ENCODE measurements around the gene CA5A.
"Not testable (repeated sequence)": the region's sequence is repeated elsewhere in the genome, so short reads cannot be mapped to it uniquely, and the experiment has no call there.

CA5A gene

DNA sequence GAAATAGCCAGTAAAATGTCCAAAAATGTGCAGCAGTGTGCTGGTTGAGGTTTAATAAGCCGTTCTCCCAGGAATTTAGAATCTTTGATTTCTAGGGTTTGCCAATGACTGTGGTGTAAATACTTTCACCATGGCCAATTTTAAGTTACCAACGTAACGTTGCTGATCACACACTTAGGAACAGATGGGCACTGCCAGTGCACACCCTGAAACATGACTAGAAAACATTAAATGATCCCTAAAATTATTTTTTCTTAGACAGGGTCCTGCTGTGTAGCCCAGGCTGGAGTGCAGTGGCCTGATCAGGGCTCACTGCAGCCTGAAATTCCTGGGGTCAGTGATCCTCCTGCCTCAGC, 3.2 kb downstream of the CA5A start:
- Histone ChIP-seq H3K9me3 (ENCODE audit: insufficient read depth, low read length, severe bottlenecking) (no peaks in the 10 kb centered on the region), H3K36me3 (ENCODE audit: insufficient read depth, low read length) (no peaks in the 10 kb centered on the region), H3K27me3 (ENCODE audit: insufficient read depth, low read length, poor library complexity) (no peaks in the 10 kb centered on the region), H3K9ac (ENCODE audit: low read depth, low read length) (no peak overlapping the region), H3K4me3 (ENCODE audit: low read depth in 1 of 2, low read length in 2 of 2) (no peak overlapping the region), H4K20me1 (ENCODE audit: insufficient read depth, low read length) (no peaks in the 10 kb centered on the region), H3K4me2 (ENCODE audit: insufficient read depth, low read length) (no peak overlapping the region), H2AFZ (ENCODE audit: low read depth, low read length) (no peak overlapping the region), H3K27ac (ENCODE audit: low read length) (no peak overlapping the region), H3K4me1 (ENCODE audit: insufficient read depth, low read length) (no peaks in the 10 kb centered on the region), H3K79me2 (ENCODE audit: insufficient read depth, low read length) (no peaks in the 10 kb centered on the region)
- DNase-seq (no peak), ATAC-seq (ENCODE audit: insufficient read depth, low read depth) (no peak)
- TF ChIP-seq, protein P1, sequence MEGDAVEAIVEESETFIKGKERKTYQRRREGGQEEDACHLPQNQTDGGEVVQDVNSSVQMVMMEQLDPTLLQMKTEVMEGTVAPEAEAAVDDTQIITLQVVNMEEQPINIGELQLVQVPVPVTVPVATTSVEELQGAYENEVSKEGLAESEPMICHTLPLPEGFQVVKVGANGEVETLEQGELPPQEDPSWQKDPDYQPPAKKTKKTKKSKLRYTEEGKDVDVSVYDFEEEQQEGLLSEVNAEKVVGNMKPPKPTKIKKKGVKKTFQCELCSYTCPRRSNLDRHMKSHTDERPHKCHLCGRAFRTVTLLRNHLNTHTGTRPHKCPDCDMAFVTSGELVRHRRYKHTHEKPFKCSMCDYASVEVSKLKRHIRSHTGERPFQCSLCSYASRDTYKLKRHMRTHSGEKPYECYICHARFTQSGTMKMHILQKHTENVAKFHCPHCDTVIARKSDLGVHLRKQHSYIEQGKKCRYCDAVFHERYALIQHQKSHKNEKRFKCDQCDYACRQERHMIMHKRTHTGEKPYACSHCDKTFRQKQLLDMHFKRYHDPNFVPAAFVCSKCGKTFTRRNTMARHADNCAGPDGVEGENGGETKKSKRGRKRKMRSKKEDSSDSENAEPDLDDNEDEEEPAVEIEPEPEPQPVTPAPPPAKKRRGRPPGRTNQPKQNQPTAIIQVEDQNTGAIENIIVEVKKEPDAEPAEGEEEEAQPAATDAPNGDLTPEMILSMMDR (IDR thresholded peaks at IDR 0.05; ENCODE audit: borderline replicate concordance, extremely low read depth, low read length, poor library complexity, severe bottlenecking), result no peak
- TF ChIP-seq EZH2 (IDR thresholded peaks at IDR 0.05; ENCODE audit: borderline replicate concordance, low read depth, low read length, severe bottlenecking), result no peak

DNA sequence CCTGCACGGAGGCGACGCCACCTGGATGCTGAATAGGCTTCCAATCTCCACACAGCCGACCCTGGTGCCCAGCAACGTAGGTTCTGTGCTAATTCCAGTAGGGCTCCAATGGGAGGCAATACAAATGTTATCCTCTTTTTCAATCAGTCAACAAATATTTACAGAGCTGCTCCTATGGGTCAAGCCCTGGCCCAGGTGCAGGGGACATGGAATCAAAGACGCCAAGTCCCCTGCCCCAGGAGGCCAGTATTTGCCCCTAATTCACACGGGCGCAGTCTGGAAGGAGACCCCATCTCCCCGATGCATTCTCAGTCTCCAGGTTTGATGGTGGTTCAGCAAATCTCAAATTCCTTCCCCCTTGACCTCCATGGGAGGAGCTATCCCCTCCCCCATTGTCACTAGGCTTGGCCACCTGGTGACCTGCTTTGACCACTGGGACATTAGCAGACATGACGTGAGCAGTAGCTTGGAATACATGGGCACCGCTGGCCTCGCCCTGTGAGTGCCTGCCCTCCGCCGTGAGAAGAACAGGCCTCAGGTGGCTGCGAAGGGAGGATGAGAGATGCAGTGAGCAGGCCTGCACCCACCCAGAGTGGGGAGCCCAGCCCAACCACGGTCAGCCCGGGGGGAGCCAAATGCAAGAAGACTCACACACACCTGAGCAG, 3.7 kb downstream of the CA5A start:
- not testable (repeated sequence) for H3K9ac ChIP-seq (ENCODE audit: low read depth, low read length); H4K20me1 ChIP-seq (ENCODE audit: insufficient read depth, low read length); H3K27ac ChIP-seq (ENCODE audit: low read length); ATAC-seq (ENCODE audit: insufficient read depth, low read depth); H3K27me3 ChIP-seq (ENCODE audit: insufficient read depth, low read length, poor library complexity); H3K36me3 ChIP-seq (ENCODE audit: insufficient read depth, low read length); H3K4me3 ChIP-seq (ENCODE audit: low read depth in 1 of 2, low read length in 2 of 2); H2AFZ ChIP-seq (ENCODE audit: low read depth, low read length); H3K79me2 ChIP-seq (ENCODE audit: insufficient read depth, low read length); H3K4me1 ChIP-seq (ENCODE audit: insufficient read depth, low read length); DNase-seq; H3K4me2 ChIP-seq (ENCODE audit: insufficient read depth, low read length); H3K9me3 ChIP-seq (ENCODE audit: insufficient read depth, low read length, severe bottlenecking)

GRCh38 chr16:87931504-87931903, 4.8 kb downstream of the CA5A start:
- Histone ChIP-seq H3K9ac (ENCODE audit: low read depth, low read length) (no peak overlapping the region), H3K4me1 (ENCODE audit: insufficient read depth, low read length) (no peaks in the 10 kb centered on the region), H3K79me2 (ENCODE audit: insufficient read depth, low read length) (no peaks in the 10 kb centered on the region), H3K27ac (ENCODE audit: low read length) (no peak overlapping the region), H2AFZ (ENCODE audit: low read depth, low read length) (no peak overlapping the region), H3K4me2 (ENCODE audit: insufficient read depth, low read length) (no peak overlapping the region), H3K4me3 (ENCODE audit: low read depth in 1 of 2, low read length in 2 of 2) (no peak overlapping the region), H3K36me3 (ENCODE audit: insufficient read depth, low read length) (no peaks in the 10 kb centered on the region), H3K27me3 (ENCODE audit: insufficient read depth, low read length, poor library complexity) (no peaks in the 10 kb centered on the region), H3K9me3 (ENCODE audit: insufficient read depth, low read length, severe bottlenecking) (no peaks in the 10 kb centered on the region), H4K20me1 (ENCODE audit: insufficient read depth, low read length) (no peaks in the 10 kb centered on the region)
- DNase-seq (no peak), ATAC-seq (ENCODE audit: insufficient read depth, low read depth) (no peak)
- TF ChIP-seq EZH2 (IDR thresholded peaks at IDR 0.05; ENCODE audit: borderline replicate concordance, low read depth, low read length, severe bottlenecking), result no peak
- TF ChIP-seq, protein P1 (IDR thresholded peaks at IDR 0.05; ENCODE audit: borderline replicate concordance, extremely low read depth, low read length, poor library complexity, severe bottlenecking), result no peak

- Histone ChIP-seq H3K4me2 (ENCODE audit: insufficient read depth, low read length) (no peak overlapping the region), H3K27ac (ENCODE audit: low read length) (no peak overlapping the region), H3K4me3 (ENCODE audit: low read depth in 1 of 2, low read length in 2 of 2) (no peak overlapping the region), H4K20me1 (ENCODE audit: insufficient read depth, low read length) (no peaks in the 10 kb centered on the region), H2AFZ (ENCODE audit: low read depth, low read length) (no peak overlapping the region), H3K4me1 (ENCODE audit: insufficient read depth, low read length) (no peaks in the 10 kb centered on the region), H3K79me2 (ENCODE audit: insufficient read depth, low read length) (no peaks in the 10 kb centered on the region), H3K27me3 (ENCODE audit: insufficient read depth, low read length, poor library complexity) (no peaks in the 10 kb centered on the region), H3K9ac (ENCODE audit: low read depth, low read length) (no peak overlapping the region), H3K9me3 (ENCODE audit: insufficient read depth, low read length, severe bottlenecking) (no peaks in the 10 kb centered on the region), H3K36me3 (ENCODE audit: insufficient read depth, low read length) (no peaks in the 10 kb centered on the region)
- DNase-seq (no peak), ATAC-seq (ENCODE audit: insufficient read depth, low read depth) (peak; percentile 47)
- TF ChIP-seq, protein P1 (IDR thresholded peaks at IDR 0.05; ENCODE audit: borderline replicate concordance, extremely low read depth, low read length, poor library complexity, severe bottlenecking), result peak; percentile 45
- TF ChIP-seq EZH2 (IDR thresholded peaks at IDR 0.05; ENCODE audit: borderline replicate concordance, low read depth, low read length, severe bottlenecking), result no peak
Observed at GRCh38 chr16:87930456-87930855, 5.9 kb downstream of the CA5A start.

Data from DND-41 (cell line).